K562 (cell line): ENCODE data around the gene CCN5. TPM values are rescaled to one million over a fixed set of nuclear protein-coding genes. Genes with fewer than 3 reads are reported as not detected.
A peak's percentile ranks its signal among the peaks of the same experiment; 100 is the strongest.

Experiments used
- CTCF ChIP-seq, 3 experiments: IDR thresholded peaks in 2 of 3; conservative IDR thresholded peaks in 1 of 3; 2 replicates each; pipeline ENCODE4 v1.5.1; 2011 to 2012; ENCODE audit warnings: low read length in 3 of 3, mild to moderate bottlenecking in 3 of 3, control low read depth in 2 of 3, improper control_type of control experiment in 1 of 3, inconsistent platforms in 1 of 3, low read depth in 1 of 3, mixed read lengths in 1 of 3, moderate library complexity in 1 of 3; ENCODE audit not compliant: insufficient read depth in 2 of 3
- ELF1 ChIP-seq: fragments of 200-800 bp; sonication (Bioruptor generic); IDR thresholded peaks from 2 replicates; pipeline ENCODE4 v1.6.1; 2016; ENCODE audit warnings: missing genetic modification characterization, missing compliant biosample characterization
- GATAD2B ChIP-seq: fragments of 450-650 bp; IDR thresholded peaks from 2 replicates; pipeline ENCODE4 v1.6.1; 2017; ENCODE audit warnings: mild to moderate bottlenecking, borderline replicate concordance
- KAT7 ChIP-seq: sonication (generic); formaldehyde crosslinking; IDR thresholded peaks from 2 replicates; pipeline ENCODE4 v1.8.0; 2022; ENCODE audit warnings: missing genetic modification reagents, mild to moderate bottlenecking, borderline replicate concordance
- KDM4B ChIP-seq, 2 experiments: fragments of 450-650 bp in 1 of 2; sonication (generic) in 1 of 2; IDR thresholded peaks; 2 replicates each; pipeline ENCODE4 v1.6.1; 2016 to 2017; ENCODE audit warnings: borderline replicate concordance in 2 of 2, antibody characterized with exemption in 1 of 2, low read depth in 1 of 2, mild to moderate bottlenecking in 1 of 2
- MYC ChIP-seq, 2 experiments: fragments of 250-450 bp in 1 of 2; sonication (Bioruptor Pico) in 1 of 2; IDR thresholded peaks; 2 replicates each; pipeline versions ENCODE4 v1.5.1 to v1.6.1; 2012 to 2021; ENCODE audit warnings: low read depth in 2 of 2, borderline replicate concordance in 1 of 2, improper control_type of control experiment in 1 of 2, low read length in 1 of 2, mild to moderate bottlenecking in 1 of 2, moderate library complexity in 1 of 2
- MYNN ChIP-seq, 2 experiments: sonication (generic); formaldehyde crosslinking in 1 of 2; IDR thresholded peaks; 2 replicates each; pipeline versions ENCODE4 v1.5.0 to v1.6.1; 2016 to 2020; ENCODE audit warnings: antibody characterized with exemption in 1 of 2, missing genetic modification reagents in 1 of 2
- SRSF7 ChIP-seq: fragments of 200-400 bp; formaldehyde crosslinking; optimal IDR thresholded peaks from 2 replicates; pipeline ENCODE3; 2017; ENCODE audit warnings: mild to moderate bottlenecking, low read depth, low read length
- ZBTB1 ChIP-seq: sonication (generic); formaldehyde crosslinking; IDR thresholded peaks from 2 replicates; pipeline ENCODE4 v1.8.1; 2023; ENCODE audit warnings: missing genetic modification reagents, low read depth, mild to moderate bottlenecking, borderline replicate concordance
- ZNF311 ChIP-seq: fragments of 250-450 bp; sonication (Bioruptor Pico); IDR thresholded peaks from 2 replicates; pipeline ENCODE4 v1.4.0; 2020; ENCODE audit warnings: mild to moderate bottlenecking, moderate library complexity
- ZNF324 ChIP-seq: fragments of 250-450 bp; sonication (Bioruptor Pico); IDR thresholded peaks from 2 replicates; pipeline ENCODE4 v1.4.0; 2020; ENCODE audit warnings: mild to moderate bottlenecking
- ZNF444 ChIP-seq: fragments of 250-450 bp; sonication (Bioruptor Pico); IDR thresholded peaks from 2 replicates; pipeline ENCODE4 v1.4.0; 2020; ENCODE audit warnings: mild to moderate bottlenecking, moderate library complexity
- ZNF586 ChIP-seq: fragments of 450-650 bp; formaldehyde crosslinking; conservative IDR thresholded peaks from 2 replicates; pipeline ENCODE4 v1.4.0; 2020; ENCODE audit warnings: mild to moderate bottlenecking, moderate library complexity
- ZNF695 ChIP-seq: fragments of 450-650 bp; formaldehyde crosslinking; IDR thresholded peaks from 2 replicates; pipeline ENCODE4 v1.4.0; 2020; ENCODE audit warnings: mild to moderate bottlenecking, moderate library complexity
- ZNF77 ChIP-seq: fragments of 250-450 bp; sonication (Bioruptor Pico); IDR thresholded peaks from 2 replicates; pipeline ENCODE4 v1.5.0; 2020
- ZNF785 ChIP-seq: fragments of 250-450 bp; sonication (Bioruptor Pico); IDR thresholded peaks from 2 replicates; pipeline ENCODE4 v1.4.0; 2020; ENCODE audit warnings: mild to moderate bottlenecking
- ZNF79 ChIP-seq: fragments of 250-450 bp; sonication (Bioruptor Pico); IDR thresholded peaks from 2 replicates; pipeline ENCODE4 v1.4.0; 2020; ENCODE audit warnings: low read depth, mild to moderate bottlenecking, moderate library complexity
- ZSCAN29 ChIP-seq: fragments of 450-650 bp; IDR thresholded peaks from 2 replicates; pipeline ENCODE4 v1.6.1; 2017
- ZZZ3 ChIP-seq: fragments of 450-650 bp; IDR thresholded peaks from 2 replicates; pipeline ENCODE4 v1.6.1; 2016; ENCODE audit warnings: antibody characterized with exemption, mild to moderate bottlenecking, moderate library complexity
- polyA plus RNA-seq, 8 experiments: library from polyadenylated mRNA; depleted of rRNA in 4 of 8; stranded (reverse) in 5 of 8; unstranded in 3 of 8; fragments of >200 nt; fragmentation: Nextera tagmentation in 2 of 8; fragmentation: Illumina TruSeq in 1 of 8; extraction: Ambion mirVana in 2 of 8; extraction: Trizol in 1 of 8; gene quantifications; 2 replicates each; pipeline versions ENCODE4 v1.2.1 to v1.2.3, GENCODE V29; 2011 to 2014; ENCODE audit warnings: inconsistent platforms in 1 of 8, missing spikeins in 1 of 8
- total RNA-seq, 7 experiments: library from RNA; depleted of rRNA in 6 of 7; stranded (reverse); fragments of >200 nt in 6 of 7; fragmentation: Illumina TruSeq in 2 of 7; extraction: Trizol in 2 of 7; gene quantifications; 2 replicates each; pipeline versions ENCODE4 v1.2.1 to v1.2.3, GENCODE V29; 2011 to 2021; ENCODE audit warnings: low replicate concordance in 1 of 7
- TF ChIP-seq, protein P1 (sequence below): IDR thresholded peaks from 2 replicates; pipeline ENCODE4 v1.6.1; 2016; ENCODE audit warnings: missing genetic modification characterization, missing compliant biosample characterization
- TF ChIP-seq, protein P2 (sequence below), 2 experiments: fragments of 450-650 bp; IDR thresholded peaks; 2 replicates each; pipeline ENCODE4 v1.6.1; 2016
- TF ChIP-seq, protein P3 (sequence below): fragments of 450-650 bp; IDR thresholded peaks from 2 replicates; pipeline ENCODE4 v1.6.1; 2014; ENCODE audit warnings: low read depth, mild to moderate bottlenecking, moderate library complexity, borderline replicate concordance

CCN5 gene
- total and polyA plus RNA-seq, 9 of the 15 experiments (the other 6 are each of a cell fraction or from before 2014, with no cell fraction given), result not detected

DNA sequence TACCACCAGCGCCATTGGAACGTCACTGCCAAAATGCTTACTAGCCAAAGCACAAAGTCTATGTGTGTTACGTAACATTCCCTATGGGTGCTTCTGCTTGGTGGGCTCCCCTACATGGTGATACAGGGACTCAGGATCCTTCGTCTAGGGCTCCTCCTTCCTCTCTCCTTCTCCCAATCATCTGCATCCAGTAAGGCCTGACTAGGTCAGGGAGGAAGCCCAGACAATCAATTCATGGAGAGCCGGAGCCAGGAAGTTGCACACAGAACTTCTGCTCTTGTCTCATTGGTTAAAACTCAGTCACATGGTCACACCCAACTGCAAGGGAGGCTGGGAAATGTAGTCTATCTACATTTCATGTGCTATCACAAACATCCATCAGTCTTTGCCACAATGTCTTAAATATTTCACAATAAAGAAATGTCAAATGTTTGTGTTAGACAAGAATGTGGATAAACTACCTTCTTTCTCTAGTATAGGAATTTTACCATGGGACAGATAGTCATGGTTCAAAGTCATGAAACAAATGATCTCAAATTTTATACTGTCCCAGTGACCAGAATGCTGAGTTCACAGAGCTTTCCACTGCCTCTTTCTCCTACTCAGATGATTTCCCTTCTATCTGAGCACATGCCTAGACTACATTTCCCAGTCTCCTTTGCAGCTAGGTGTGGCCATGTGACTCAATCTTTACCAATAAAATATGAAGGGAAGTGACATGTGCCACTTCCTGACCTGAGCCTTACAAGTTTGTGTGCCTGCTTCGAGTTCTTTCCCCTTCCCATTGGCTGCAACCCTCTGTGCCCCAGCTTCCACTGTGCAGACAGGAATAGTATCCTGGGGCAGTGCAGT lies 21.2 kb downstream of the CCN5 start (continued):
- TF ChIP-seq ZNF695 (no peak), ZSCAN29 (no peak), ZNF785 (CRISPR knock-in tag) (no peak), KDM4B (IDR thresholded peaks at IDR 0.05; ENCODE audit: borderline replicate concordance in 2 of 2, low read depth in 1 of 2) (no peak), ZNF79 (CRISPR knock-in tag) (no peak), MYC (IDR thresholded peaks at IDR 0.05; ENCODE audit: low read depth, low read length) (no peak), MYC (CRISPR knock-in tag; IDR thresholded peaks at IDR 0.05; ENCODE audit: borderline replicate concordance, low read depth) (no peak), ZZZ3 (no peak), GATAD2B (no peak), ELF1 (tag) (peak; percentile 92), ZNF311 (CRISPR knock-in tag) (no peak), SRSF7 (no peak), ZBTB1 (no peak), KAT7 (CRISPR knock-in tag) (no peak), ZNF77 (CRISPR knock-in tag) (no peak), MYNN (IDR thresholded peaks at IDR 0.05) (no peak), MYNN (CRISPR knock-in tag; IDR thresholded peaks at IDR 0.05) (no peak), ZNF586 (CRISPR knock-in tag) (no peak), ZNF324 (CRISPR knock-in tag) (no peak), ZNF444 (CRISPR knock-in tag) (no peak), CTCF (IDR thresholded peaks at IDR 0.05 in 2 of 3, conservative IDR thresholded peaks at IDR 0.05 in 1 of 3; ENCODE audit: insufficient read depth in 2 of 3, low read depth in 1 of 3, low read length in 3 of 3) (no peak)
- TF ChIP-seq, protein P1, sequence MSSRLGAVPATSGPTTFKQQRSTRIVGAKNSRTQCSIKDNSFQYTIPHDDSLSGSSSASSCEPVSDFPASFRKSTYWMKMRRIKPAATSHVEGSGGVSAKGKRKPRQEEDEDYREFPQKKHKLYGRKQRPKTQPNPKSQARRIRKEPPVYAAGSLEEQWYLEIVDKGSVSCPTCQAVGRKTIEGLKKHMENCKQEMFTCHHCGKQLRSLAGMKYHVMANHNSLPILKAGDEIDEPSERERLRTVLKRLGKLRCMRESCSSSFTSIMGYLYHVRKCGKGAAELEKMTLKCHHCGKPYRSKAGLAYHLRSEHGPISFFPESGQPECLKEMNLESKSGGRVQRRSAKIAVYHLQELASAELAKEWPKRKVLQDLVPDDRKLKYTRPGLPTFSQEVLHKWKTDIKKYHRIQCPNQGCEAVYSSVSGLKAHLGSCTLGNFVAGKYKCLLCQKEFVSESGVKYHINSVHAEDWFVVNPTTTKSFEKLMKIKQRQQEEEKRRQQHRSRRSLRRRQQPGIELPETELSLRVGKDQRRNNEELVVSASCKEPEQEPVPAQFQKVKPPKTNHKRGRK (tag), result no peak
- TF ChIP-seq, protein P2, sequence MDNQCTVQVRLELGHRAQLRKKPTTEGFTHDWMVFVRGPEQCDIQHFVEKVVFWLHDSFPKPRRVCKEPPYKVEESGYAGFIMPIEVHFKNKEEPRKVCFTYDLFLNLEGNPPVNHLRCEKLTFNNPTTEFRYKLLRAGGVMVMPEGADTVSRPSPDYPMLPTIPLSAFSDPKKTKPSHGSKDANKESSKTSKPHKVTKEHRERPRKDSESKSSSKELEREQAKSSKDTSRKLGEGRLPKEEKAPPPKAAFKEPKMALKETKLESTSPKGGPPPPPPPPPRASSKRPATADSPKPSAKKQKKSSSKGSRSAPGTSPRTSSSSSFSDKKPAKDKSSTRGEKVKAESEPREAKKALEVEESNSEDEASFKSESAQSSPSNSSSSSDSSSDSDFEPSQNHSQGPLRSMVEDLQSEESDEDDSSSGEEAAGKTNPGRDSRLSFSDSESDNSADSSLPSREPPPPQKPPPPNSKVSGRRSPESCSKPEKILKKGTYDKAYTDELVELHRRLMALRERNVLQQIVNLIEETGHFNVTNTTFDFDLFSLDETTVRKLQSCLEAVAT (IDR thresholded peaks at IDR 0.05), result peak in 1 of 2 experiments; percentile 96; a peak in 2 of 4 replicates
- TF ChIP-seq, protein P3, sequence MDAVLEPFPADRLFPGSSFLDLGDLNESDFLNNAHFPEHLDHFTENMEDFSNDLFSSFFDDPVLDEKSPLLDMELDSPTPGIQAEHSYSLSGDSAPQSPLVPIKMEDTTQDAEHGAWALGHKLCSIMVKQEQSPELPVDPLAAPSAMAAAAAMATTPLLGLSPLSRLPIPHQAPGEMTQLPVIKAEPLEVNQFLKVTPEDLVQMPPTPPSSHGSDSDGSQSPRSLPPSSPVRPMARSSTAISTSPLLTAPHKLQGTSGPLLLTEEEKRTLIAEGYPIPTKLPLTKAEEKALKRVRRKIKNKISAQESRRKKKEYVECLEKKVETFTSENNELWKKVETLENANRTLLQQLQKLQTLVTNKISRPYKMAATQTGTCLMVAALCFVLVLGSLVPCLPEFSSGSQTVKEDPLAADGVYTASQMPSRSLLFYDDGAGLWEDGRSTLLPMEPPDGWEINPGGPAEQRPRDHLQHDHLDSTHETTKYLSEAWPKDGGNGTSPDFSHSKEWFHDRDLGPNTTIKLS, result peak; percentile 22; the same call in 1 of the 2 replicates
